ENCODE results near the gene RGL4.

RGL4 gene

DNA sequence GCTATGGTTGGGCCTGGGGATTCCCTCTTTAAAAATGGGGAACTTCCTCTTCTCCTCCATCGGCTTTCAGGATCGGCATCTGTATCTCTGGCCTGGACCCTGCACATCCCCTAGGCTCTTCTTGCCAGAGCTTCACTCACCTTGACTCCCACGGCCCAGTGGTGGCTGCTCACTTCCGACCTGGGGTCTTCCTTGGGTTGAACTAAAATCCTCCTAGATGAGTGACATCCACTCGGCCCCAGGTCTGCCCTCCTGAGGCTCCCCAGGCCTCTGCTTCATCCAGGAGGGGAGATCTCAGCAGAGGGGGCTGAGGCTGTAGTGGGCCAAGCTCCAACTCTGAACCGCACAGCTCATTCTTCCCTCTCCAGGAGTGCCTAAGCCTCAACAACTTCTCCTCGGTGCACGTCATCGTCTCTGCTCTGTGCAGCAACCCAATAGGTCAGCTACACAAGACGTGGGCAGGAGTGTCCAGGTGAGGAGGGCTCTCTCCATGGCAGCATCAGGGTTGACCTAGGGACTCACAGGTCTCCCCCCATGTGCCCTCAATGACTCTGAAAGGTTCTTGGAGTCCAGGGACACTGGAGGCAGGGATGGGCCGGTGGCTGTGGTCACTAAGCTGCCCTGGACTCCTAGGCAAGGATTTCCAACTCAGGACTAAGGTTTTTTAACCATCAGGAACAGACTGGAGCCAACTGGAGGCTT, 3.3 kb downstream of the RGL4 start:
- no peak overlapping the region for H3K4me3 ChIP-seq (ENCODE audit: low read depth in 1 of 2, low read length in 2 of 2)
- no peak overlapping the region for H3K27ac ChIP-seq (ENCODE audit: low read depth, low read length)
- no peaks in the 10 kb centered on the region for H3K9me3 ChIP-seq (ENCODE audit: low read length)
- H3K27me3 ChIP-seq (ENCODE audit: control insufficient read depth in 1 of 2, insufficient read depth in 2 of 2, low read length in 2 of 2) = no peaks in the 10 kb centered on the region
- no peak overlapping the region for H3K9ac ChIP-seq (ENCODE audit: low read length)
- H3K4me1 ChIP-seq (ENCODE audit: insufficient read depth, low read length) = no peaks in the 10 kb centered on the region
- H3K36me3 ChIP-seq (ENCODE audit: insufficient read depth, low read length) = peaks cover 46% of the 10 kb centered on the region

DNA sequence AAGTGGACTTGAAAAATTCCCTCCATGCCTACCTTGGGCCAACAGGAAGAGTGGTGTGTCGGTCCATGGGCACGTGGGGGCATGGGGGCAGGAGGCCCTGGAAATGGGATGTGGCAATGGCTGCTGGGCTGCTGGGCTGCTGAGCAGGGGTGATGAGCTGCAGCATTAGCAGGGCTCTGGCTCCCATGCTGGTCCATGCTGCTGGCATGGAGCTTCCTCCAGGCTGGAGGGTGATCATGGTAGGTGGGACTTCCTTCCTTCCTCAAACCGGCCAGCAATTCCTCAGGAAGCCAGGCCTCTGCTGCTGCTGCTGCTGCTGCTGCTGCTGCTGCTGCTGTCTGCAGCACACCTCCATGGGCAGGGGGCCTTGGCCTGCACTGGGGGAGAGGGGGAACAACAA, 4.3 kb downstream of the RGL4 start:
- H3K9me3 ChIP-seq (ENCODE audit: low read length) = no peaks in the 10 kb centered on the region
- no peak overlapping the region for H3K27ac ChIP-seq (ENCODE audit: low read depth, low read length)
- H3K4me3 ChIP-seq (ENCODE audit: low read depth in 1 of 2, low read length in 2 of 2) = no peak overlapping the region
- H3K9ac ChIP-seq (ENCODE audit: low read length) = no peak overlapping the region
- peaks cover 39% of the 10 kb centered on the region for H3K36me3 ChIP-seq (ENCODE audit: insufficient read depth, low read length)
- no peaks in the 10 kb centered on the region for H3K27me3 ChIP-seq (ENCODE audit: control insufficient read depth in 1 of 2, insufficient read depth in 2 of 2, low read length in 2 of 2)
- H3K4me1 ChIP-seq (ENCODE audit: insufficient read depth, low read length) = no peaks in the 10 kb centered on the region

GRCh38 chr22:23695571-23696325, 4.9 kb downstream of the RGL4 start:
- no peak overlapping the region for H3K27ac ChIP-seq (ENCODE audit: low read depth, low read length)
- peaks cover 41% of the 10 kb centered on the region for H3K36me3 ChIP-seq (ENCODE audit: insufficient read depth, low read length)
- H3K4me1 ChIP-seq (ENCODE audit: insufficient read depth, low read length) = no peaks in the 10 kb centered on the region
- no peak overlapping the region for H3K4me3 ChIP-seq (ENCODE audit: low read depth in 1 of 2, low read length in 2 of 2)
- H3K27me3 ChIP-seq (ENCODE audit: control insufficient read depth in 1 of 2, insufficient read depth in 2 of 2, low read length in 2 of 2) = no peaks in the 10 kb centered on the region
- H3K9ac ChIP-seq (ENCODE audit: low read length) = no peak overlapping the region
- no peaks in the 10 kb centered on the region for H3K9me3 ChIP-seq (ENCODE audit: low read length)

GRCh38 chr22:23696326-23696851, 5.6 kb downstream of the RGL4 start:
- Histone ChIP-seq H3K4me1 (ENCODE audit: insufficient read depth, low read length) (no peaks in the 10 kb centered on the region), H3K4me3 (ENCODE audit: low read depth in 1 of 2, low read length in 2 of 2) (no peak overlapping the region), H3K36me3 (ENCODE audit: insufficient read depth, low read length) (peaks cover 42% of the 10 kb centered on the region), H3K27ac (ENCODE audit: low read depth, low read length) (no peak overlapping the region), H3K9me3 (ENCODE audit: low read length) (no peaks in the 10 kb centered on the region), H3K9ac (ENCODE audit: low read length) (no peak overlapping the region), H3K27me3 (ENCODE audit: control insufficient read depth in 1 of 2, insufficient read depth in 2 of 2, low read length in 2 of 2) (no peaks in the 10 kb centered on the region)

GRCh38 chr22:23697031-23697970, 6.5 kb downstream of the RGL4 start:
- H3K9ac ChIP-seq (ENCODE audit: low read length) = no peak overlapping the region
- H3K36me3 ChIP-seq (ENCODE audit: insufficient read depth, low read length) = peaks cover 47% of the 10 kb centered on the region
- no peaks in the 10 kb centered on the region for H3K4me1 ChIP-seq (ENCODE audit: insufficient read depth, low read length)
- no peaks in the 10 kb centered on the region for H3K27me3 ChIP-seq (ENCODE audit: control insufficient read depth in 1 of 2, insufficient read depth in 2 of 2, low read length in 2 of 2)
- no peak overlapping the region for H3K4me3 ChIP-seq (ENCODE audit: low read depth in 1 of 2, low read length in 2 of 2)
- H3K9me3 ChIP-seq (ENCODE audit: low read length) = no peaks in the 10 kb centered on the region
- H3K27ac ChIP-seq (ENCODE audit: low read depth, low read length) = no peak overlapping the region

DNA sequence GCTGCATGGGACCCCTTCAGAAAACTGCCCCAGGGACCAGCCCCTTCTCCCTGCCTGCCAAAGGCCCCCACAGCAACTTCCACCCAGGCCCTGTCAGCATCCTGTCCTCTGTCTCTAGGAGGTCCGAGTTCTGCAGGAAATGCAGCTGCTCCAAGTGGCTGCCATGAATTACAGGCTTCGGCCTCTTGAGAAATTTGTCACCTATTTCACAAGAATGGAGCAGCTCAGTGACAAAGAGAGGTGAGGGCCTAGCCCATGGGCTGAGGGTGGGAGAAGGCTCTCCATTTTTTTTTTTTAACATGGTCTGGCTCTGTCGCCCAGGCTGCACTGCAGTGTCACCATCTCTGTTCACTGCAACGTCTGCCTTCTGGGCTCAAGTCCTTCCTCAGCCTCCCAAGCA, 7.3 kb downstream of the RGL4 start:
- Histone ChIP-seq H3K4me1 (ENCODE audit: insufficient read depth, low read length) (no peaks in the 10 kb centered on the region), H3K9ac (ENCODE audit: low read length) (no peak overlapping the region), H3K9me3 (ENCODE audit: low read length) (no peaks in the 10 kb centered on the region), H3K4me3 (ENCODE audit: low read depth in 1 of 2, low read length in 2 of 2) (no peak overlapping the region), H3K36me3 (ENCODE audit: insufficient read depth, low read length) (peaks cover 47% of the 10 kb centered on the region), H3K27me3 (ENCODE audit: control insufficient read depth in 1 of 2, insufficient read depth in 2 of 2, low read length in 2 of 2) (no peaks in the 10 kb centered on the region), H3K27ac (ENCODE audit: low read depth, low read length) (no peak overlapping the region)

DNA sequence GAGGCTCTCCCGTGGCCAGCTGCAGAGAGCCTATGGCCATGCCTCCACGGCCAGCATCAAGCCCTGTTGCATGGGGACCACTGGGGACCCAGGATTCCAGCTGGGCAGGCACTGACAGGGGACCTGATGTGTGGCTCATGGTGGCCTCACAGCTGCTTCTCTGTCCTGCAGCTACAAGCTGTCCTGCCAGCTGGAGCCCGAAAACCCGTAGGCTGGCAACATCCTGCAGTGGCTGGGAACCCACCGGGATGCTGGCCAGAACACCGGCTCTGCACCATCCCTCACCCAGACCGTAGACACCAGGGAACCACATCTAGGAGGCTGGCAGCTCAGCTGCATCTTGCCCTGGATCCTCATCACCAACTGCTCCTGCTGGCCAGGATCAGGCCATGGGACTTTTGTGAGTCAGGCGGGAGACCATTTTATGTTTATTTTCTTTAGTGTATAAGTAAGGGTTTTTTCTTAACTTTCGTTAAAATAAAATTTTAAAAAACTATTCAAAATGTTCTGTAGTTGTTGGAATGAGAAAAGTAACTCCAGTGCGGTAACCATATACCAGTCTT, 7.9 kb downstream of the RGL4 start:
- Histone ChIP-seq H3K4me1 (ENCODE audit: insufficient read depth, low read length) (no peaks in the 10 kb centered on the region), H3K4me3 (ENCODE audit: low read depth in 1 of 2, low read length in 2 of 2) (no peak overlapping the region), H3K36me3 (ENCODE audit: insufficient read depth, low read length) (peaks cover 42% of the 10 kb centered on the region), H3K27me3 (ENCODE audit: control insufficient read depth in 1 of 2, insufficient read depth in 2 of 2, low read length in 2 of 2) (no peaks in the 10 kb centered on the region), H3K9ac (ENCODE audit: low read length) (no peak overlapping the region), H3K9me3 (ENCODE audit: low read length) (no peaks in the 10 kb centered on the region), H3K27ac (ENCODE audit: low read depth, low read length) (no peak overlapping the region)

DNA sequence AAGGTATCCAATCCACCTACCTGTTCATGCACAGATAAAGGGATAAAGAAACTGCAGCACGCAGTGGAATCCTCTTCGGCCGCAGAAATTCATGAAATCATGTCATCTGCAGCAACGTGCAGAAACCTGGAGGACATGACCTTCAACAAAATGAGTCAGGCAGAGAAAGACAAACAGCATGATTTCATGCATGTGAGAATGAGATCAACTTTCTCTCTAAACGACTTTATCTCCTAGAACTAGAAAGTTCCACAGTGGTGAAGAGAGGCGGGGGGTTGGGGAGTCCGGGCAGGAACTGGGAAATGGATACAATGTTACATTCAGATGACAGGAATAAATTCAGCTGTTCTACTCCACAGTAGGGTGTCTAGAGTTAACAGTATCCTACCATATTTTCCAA, 9.9 kb downstream of the RGL4 start:
- no peaks in the 10 kb centered on the region for H3K9me3 ChIP-seq (ENCODE audit: low read length)
- no peak overlapping the region for H3K4me3 ChIP-seq (ENCODE audit: low read depth in 1 of 2, low read length in 2 of 2)
- no peak overlapping the region for H3K27ac ChIP-seq (ENCODE audit: low read depth, low read length)
- H3K9ac ChIP-seq (ENCODE audit: low read length) = no peak overlapping the region
- peaks cover 32% of the 10 kb centered on the region for H3K36me3 ChIP-seq (ENCODE audit: insufficient read depth, low read length)
- no peaks in the 10 kb centered on the region for H3K4me1 ChIP-seq (ENCODE audit: insufficient read depth, low read length)
- no peaks in the 10 kb centered on the region for H3K27me3 ChIP-seq (ENCODE audit: control insufficient read depth in 1 of 2, insufficient read depth in 2 of 2, low read length in 2 of 2)

GRCh38 chr22:23704062-23704461, 13.2 kb downstream of the RGL4 start:
- Histone ChIP-seq H3K27me3 (ENCODE audit: control insufficient read depth in 1 of 2, insufficient read depth in 2 of 2, low read length in 2 of 2) (no peaks in the 10 kb centered on the region), H3K9ac (ENCODE audit: low read length) (no peak overlapping the region), H3K27ac (ENCODE audit: low read depth, low read length) (no peak overlapping the region), H3K36me3 (ENCODE audit: insufficient read depth, low read length) (peaks cover 57% of the 10 kb centered on the region), H3K9me3 (ENCODE audit: low read length) (no peaks in the 10 kb centered on the region), H3K4me3 (ENCODE audit: low read depth in 1 of 2, low read length in 2 of 2) (no peak overlapping the region), H3K4me1 (ENCODE audit: insufficient read depth, low read length) (no peaks in the 10 kb centered on the region)

GRCh38 chr22:23704829-23705228, 14.0 kb downstream of the RGL4 start:
- Histone ChIP-seq H3K4me1 (ENCODE audit: insufficient read depth, low read length) (no peaks in the 10 kb centered on the region), H3K9me3 (ENCODE audit: low read length) (no peaks in the 10 kb centered on the region), H3K9ac (ENCODE audit: low read length) (no peak overlapping the region), H3K4me3 (ENCODE audit: low read depth in 1 of 2, low read length in 2 of 2) (no peak overlapping the region), H3K27me3 (ENCODE audit: control insufficient read depth in 1 of 2, insufficient read depth in 2 of 2, low read length in 2 of 2) (no peaks in the 10 kb centered on the region), H3K36me3 (ENCODE audit: insufficient read depth, low read length) (peaks cover 64% of the 10 kb centered on the region), H3K27ac (ENCODE audit: low read depth, low read length) (no peak overlapping the region)

- no peaks in the 10 kb centered on the region for H3K9me3 ChIP-seq (ENCODE audit: low read length)
- H3K4me1 ChIP-seq (ENCODE audit: insufficient read depth, low read length) = no peaks in the 10 kb centered on the region
- no peak overlapping the region for H3K27ac ChIP-seq (ENCODE audit: low read depth, low read length)
- H3K36me3 ChIP-seq (ENCODE audit: insufficient read depth, low read length) = peaks cover 65% of the 10 kb centered on the region
- H3K9ac ChIP-seq (ENCODE audit: low read length) = no peak overlapping the region
- H3K27me3 ChIP-seq (ENCODE audit: control insufficient read depth in 1 of 2, insufficient read depth in 2 of 2, low read length in 2 of 2) = no peaks in the 10 kb centered on the region
- no peak overlapping the region for H3K4me3 ChIP-seq (ENCODE audit: low read depth in 1 of 2, low read length in 2 of 2)
Observed at GRCh38 chr22:23705358-23705757, 14.5 kb downstream of the RGL4 start.

Measured in muscle layer of colon (tissue), 2 donors.